ENCODE measurements around the gene CDC42BPG.

CDC42BPG gene

GRCh38 chr11:64884019-64884418 lies 39.6 kb upstream of the CDC42BPG start:
- Histone ChIP-seq H3K4me1 (ENCODE audit: low read length) (peaks cover 48% of the 10 kb centered on the region), H3K9ac (ENCODE audit: low read length) (no peak overlapping the region), H3K9me3 (ENCODE audit: insufficient read depth, low read length) (no peaks in the 10 kb centered on the region), H3K27ac (ENCODE audit: low read length) (no peak overlapping the region), H3K4me2 (ENCODE audit: low read length) (no peak overlapping the region), H3K4me3 (ENCODE audit: low read length) (no peak overlapping the region), H3K36me3 (replicated peaks; ENCODE audit: low read depth, low read length) (no peaks in the 10 kb centered on the region), H3K79me2 (ENCODE audit: low read length) (peaks cover 8% of the 10 kb centered on the region), H4K20me1 (ENCODE audit: insufficient read depth, low read length) (no peaks in the 10 kb centered on the region), H3K27me3 (ENCODE audit: low read depth, low read length) (no peaks in the 10 kb centered on the region), H2AFZ (ENCODE audit: low read depth, low read length) (no peak overlapping the region)
- TF ChIP-seq CTCF (IDR thresholded peaks at IDR 0.05; ENCODE audit: low read depth, low read length) = no peak
- no peak for TF ChIP-seq EZH2phosphoT487 (IDR thresholded peaks at IDR 0.05; ENCODE audit: low read depth)

GRCh38 chr11:64883575-64883974 lies 39.1 kb upstream of the CDC42BPG start:
- no peak overlapping the region for H3K4me3 ChIP-seq (ENCODE audit: low read length)
- H3K9me3 ChIP-seq (ENCODE audit: insufficient read depth, low read length) = no peaks in the 10 kb centered on the region
- no peaks in the 10 kb centered on the region for H3K27me3 ChIP-seq (ENCODE audit: low read depth, low read length)
- no peak overlapping the region for H2AFZ ChIP-seq (ENCODE audit: low read depth, low read length)
- H4K20me1 ChIP-seq (ENCODE audit: insufficient read depth, low read length) = no peaks in the 10 kb centered on the region
- no peak overlapping the region for H3K9ac ChIP-seq (ENCODE audit: low read length)
- no peaks in the 10 kb centered on the region for H3K36me3 ChIP-seq (replicated peaks; ENCODE audit: low read depth, low read length)
- H3K79me2 ChIP-seq (ENCODE audit: low read length) = peaks cover 10% of the 10 kb centered on the region
- no peak overlapping the region for H3K4me2 ChIP-seq (ENCODE audit: low read length)
- H3K4me1 ChIP-seq (ENCODE audit: low read length) = peaks cover 44% of the 10 kb centered on the region
- TF ChIP-seq EZH2phosphoT487 (IDR thresholded peaks at IDR 0.05; ENCODE audit: low read depth) (no peak), CTCF (IDR thresholded peaks at IDR 0.05; ENCODE audit: low read depth, low read length) (no peak)
- H3K27ac ChIP-seq (ENCODE audit: low read length) = no peak overlapping the region

GRCh38 chr11:64882243-64882642 lies 37.8 kb upstream of the CDC42BPG start:
- Histone ChIP-seq H4K20me1 (ENCODE audit: insufficient read depth, low read length) (peaks cover 5% of the 10 kb centered on the region), H3K36me3 (replicated peaks; ENCODE audit: low read depth, low read length) (peaks cover 4% of the 10 kb centered on the region), H3K9me3 (ENCODE audit: insufficient read depth, low read length) (no peaks in the 10 kb centered on the region), H3K4me2 (ENCODE audit: low read length) (no peak overlapping the region), H2AFZ (ENCODE audit: low read depth, low read length) (no peak overlapping the region), H3K27ac (ENCODE audit: low read length) (no peak overlapping the region), H3K4me1 (ENCODE audit: low read length) (peaks cover 33% of the 10 kb centered on the region), H3K4me3 (ENCODE audit: low read length) (no peak overlapping the region), H3K79me2 (ENCODE audit: low read length) (peaks cover 21% of the 10 kb centered on the region), H3K9ac (ENCODE audit: low read length) (no peak overlapping the region), H3K27me3 (ENCODE audit: low read depth, low read length) (no peaks in the 10 kb centered on the region)
- TF ChIP-seq CTCF (IDR thresholded peaks at IDR 0.05; ENCODE audit: low read depth, low read length) (no peak), EZH2phosphoT487 (IDR thresholded peaks at IDR 0.05; ENCODE audit: low read depth) (no peak)

GRCh38 chr11:64881476-64881875 lies 37.0 kb upstream of the CDC42BPG start:
- H3K4me1 ChIP-seq (ENCODE audit: low read length) = peaks cover 36% of the 10 kb centered on the region

More at GRCh38 chr11:64881476-64881875, 37.0 kb upstream of the CDC42BPG start:
- Histone ChIP-seq H4K20me1 (ENCODE audit: insufficient read depth, low read length) (peaks cover 13% of the 10 kb centered on the region), H3K79me2 (ENCODE audit: low read length) (peaks cover 29% of the 10 kb centered on the region), H3K36me3 (replicated peaks; ENCODE audit: low read depth, low read length) (peaks cover 12% of the 10 kb centered on the region), H3K4me2 (ENCODE audit: low read length) (no peak overlapping the region), H3K27me3 (ENCODE audit: low read depth, low read length) (no peaks in the 10 kb centered on the region), H3K27ac (ENCODE audit: low read length) (no peak overlapping the region), H3K4me3 (ENCODE audit: low read length) (no peak overlapping the region), H3K9me3 (ENCODE audit: insufficient read depth, low read length) (no peaks in the 10 kb centered on the region), H3K9ac (ENCODE audit: low read length) (no peak overlapping the region), H2AFZ (ENCODE audit: low read depth, low read length) (no peak overlapping the region)
- TF ChIP-seq CTCF (IDR thresholded peaks at IDR 0.05; ENCODE audit: low read depth, low read length) (no peak), EZH2phosphoT487 (IDR thresholded peaks at IDR 0.05; ENCODE audit: low read depth) (no peak)

All from OCI-LY3 (cell line).